Calu3 (cell line): Measurements from ENCODE around the gene CALML5. TPM values are rescaled to one million over a fixed set of nuclear protein-coding genes. Genes with fewer than 3 reads are reported as not detected.

Experiments
- BruUV-seq: library from RNA; stranded (reverse); fragments of 400-500 nt; replicated peaks from 2 replicates; lab custom pipeline; 2021; lab: Mats Ljungman, UMichigan
- CTCF ChIA-PET: fragments of 300-600 bp; sonication (Branson Sonifier 250); formaldehyde crosslinking; loops from one replicate; lab custom pipeline; 2022; ENCODE audit warnings: antibody characterized with exemption; lab: Charles Lee
- DNase-seq: peaks from one replicate; pipeline ENCODE4 v3.0.0; 2022
- H3K27ac Mint-ChIP-seq: one replicate; pipeline ENCODE4 v1.8.0; 2022; ENCODE audit warnings: mixed read lengths; ENCODE audit not compliant: unreplicated experiment
- H3K27me3 Mint-ChIP-seq: one replicate; pipeline ENCODE4 v1.8.0; 2022; ENCODE audit warnings: mixed read lengths; ENCODE audit not compliant: unreplicated experiment
- H3K36me3 Mint-ChIP-seq: one replicate; pipeline ENCODE4 v1.8.0; 2022; ENCODE audit warnings: mild to moderate bottlenecking, moderate library complexity, mixed read lengths; ENCODE audit not compliant: insufficient read depth, unreplicated experiment
- H3K4me1 Mint-ChIP-seq: one replicate; pipeline ENCODE4 v1.8.0; 2022; ENCODE audit warnings: mild to moderate bottlenecking, low read depth, mixed read lengths; ENCODE audit not compliant: unreplicated experiment
- H3K4me3 Mint-ChIP-seq: one replicate; pipeline ENCODE4 v1.8.0; 2022; ENCODE audit warnings: mild to moderate bottlenecking, low read depth, moderate library complexity, mixed read lengths; ENCODE audit not compliant: unreplicated experiment
- H3K9me3 Mint-ChIP-seq: one replicate; pipeline ENCODE4 v1.8.0; 2022; ENCODE audit warnings: low read depth, mixed read lengths; ENCODE audit not compliant: unreplicated experiment
- intact Hi-C: fragments of 100-400 bp; cut with micrococcal nuclease; formaldehyde crosslinking; loops from one replicate; pipeline ENCODE4 v1.10.0; 2022; ENCODE audit not compliant: unreplicated experiment
- total RNA-seq: library from RNA; stranded (reverse); gene quantifications from 2 replicates; pipeline ENCODE4 v1.2.3, GENCODE V29; 2022
- TF ChIP-seq, protein P1 (sequence below): fragments of 200-600 bp; IDR thresholded peaks from one replicate; pipeline ENCODE4 v1.8.0; 2022; ENCODE audit warnings: antibody characterized with exemption; ENCODE audit not compliant: unreplicated experiment

CALML5 gene
- total RNA-seq, 1 experiment from 2014 or later = not detected

GRCh38 chr10:5458949-5459747 is 40.2 kb downstream of the CALML5 start:
- no peak overlapping the region for H3K27ac Mint-ChIP-seq
- CTCF ChIA-PET = interaction anchor here (1.1 kb wide), 1 partner anchor 160 kb away, joined by 4 read pairs; no protein-coding TSS in a partner anchor

GRCh38 chr10:5458425-5458824 is 40.9 kb downstream of the CALML5 start:
- Mint-ChIP-seq H3K4me3 (no peak overlapping the region), H3K9me3 (no peaks in the 10 kb centered on the region), H3K27me3 (no peaks in the 10 kb centered on the region), H3K4me1 (peaks cover 12% of the 10 kb centered on the region), H3K27ac (peak overlapping the region; percentile 62), H3K36me3 (peaks cover 93% of the 10 kb centered on the region)
- TF ChIP-seq, protein P1, sequence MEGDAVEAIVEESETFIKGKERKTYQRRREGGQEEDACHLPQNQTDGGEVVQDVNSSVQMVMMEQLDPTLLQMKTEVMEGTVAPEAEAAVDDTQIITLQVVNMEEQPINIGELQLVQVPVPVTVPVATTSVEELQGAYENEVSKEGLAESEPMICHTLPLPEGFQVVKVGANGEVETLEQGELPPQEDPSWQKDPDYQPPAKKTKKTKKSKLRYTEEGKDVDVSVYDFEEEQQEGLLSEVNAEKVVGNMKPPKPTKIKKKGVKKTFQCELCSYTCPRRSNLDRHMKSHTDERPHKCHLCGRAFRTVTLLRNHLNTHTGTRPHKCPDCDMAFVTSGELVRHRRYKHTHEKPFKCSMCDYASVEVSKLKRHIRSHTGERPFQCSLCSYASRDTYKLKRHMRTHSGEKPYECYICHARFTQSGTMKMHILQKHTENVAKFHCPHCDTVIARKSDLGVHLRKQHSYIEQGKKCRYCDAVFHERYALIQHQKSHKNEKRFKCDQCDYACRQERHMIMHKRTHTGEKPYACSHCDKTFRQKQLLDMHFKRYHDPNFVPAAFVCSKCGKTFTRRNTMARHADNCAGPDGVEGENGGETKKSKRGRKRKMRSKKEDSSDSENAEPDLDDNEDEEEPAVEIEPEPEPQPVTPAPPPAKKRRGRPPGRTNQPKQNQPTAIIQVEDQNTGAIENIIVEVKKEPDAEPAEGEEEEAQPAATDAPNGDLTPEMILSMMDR = no peak
- BruUV-seq = no TSS peak
- CTCF ChIA-PET = no interaction called here
- DNase-seq = no peak
- intact Hi-C loops = no loop called here

More at GRCh38 chr10:5458949-5459747, 40.2 kb downstream of the CALML5 start:
- peaks cover 90% of the 10 kb centered on the region for H3K36me3 Mint-ChIP-seq
- no TSS peak for BruUV-seq
- intact Hi-C loops = no loop called here
- no peak overlapping the region for H3K4me3 Mint-ChIP-seq
- H3K27me3 Mint-ChIP-seq = no peaks in the 10 kb centered on the region
- DNase-seq = no peak
- peaks cover 12% of the 10 kb centered on the region for H3K4me1 Mint-ChIP-seq
- TF ChIP-seq, protein P1 = no peak
- no peaks in the 10 kb centered on the region for H3K9me3 Mint-ChIP-seq

DNA sequence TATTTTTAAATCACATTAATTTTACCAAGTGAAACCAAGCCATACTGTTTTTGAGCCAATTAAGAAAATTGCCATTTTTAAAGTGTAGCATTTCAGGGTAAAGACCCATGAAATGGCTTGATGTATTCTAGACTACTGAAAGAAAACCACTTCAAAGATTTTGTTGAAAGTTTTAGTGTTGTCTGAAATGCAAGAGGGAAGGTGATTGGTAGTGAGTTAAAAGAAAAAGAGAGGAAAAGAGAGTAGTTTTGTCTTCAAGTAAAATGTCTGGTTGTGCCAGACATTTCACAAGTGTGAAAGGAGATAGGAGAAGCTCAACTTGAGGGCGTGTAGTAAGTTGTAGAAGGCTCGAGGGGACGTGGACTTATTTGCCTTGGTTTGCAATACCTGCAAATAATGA is 41.6 kb downstream of the CALML5 start:
- CTCF ChIA-PET = no interaction called here
- BruUV-seq = no TSS peak
- peak overlapping the region; percentile 62 for H3K27ac Mint-ChIP-seq

GRCh38 chr10:5456563-5456962 is 42.8 kb downstream of the CALML5 start:
- CTCF ChIA-PET = no interaction called here
- TF ChIP-seq, protein P1 = no peak
- Mint-ChIP-seq H3K4me3 (no peak overlapping the region), H3K27ac (no peak overlapping the region), H3K36me3 (peaks cover 94% of the 10 kb centered on the region), H3K27me3 (no peaks in the 10 kb centered on the region), H3K9me3 (no peaks in the 10 kb centered on the region), H3K4me1 (peaks cover 20% of the 10 kb centered on the region)
- no TSS peak for BruUV-seq
- intact Hi-C loops = no loop called here
- DNase-seq = no peak

More for the DNA sequence above, 41.6 kb downstream of the CALML5 start:
- peaks cover 12% of the 10 kb centered on the region for H3K4me1 Mint-ChIP-seq
- TF ChIP-seq, protein P1 = no peak
- no peaks in the 10 kb centered on the region for H3K27me3 Mint-ChIP-seq
- intact Hi-C loops = no loop called here
- H3K4me3 Mint-ChIP-seq = peak overlapping the region; percentile 7
- peaks cover 93% of the 10 kb centered on the region for H3K36me3 Mint-ChIP-seq
- DNase-seq = no peak
- no peaks in the 10 kb centered on the region for H3K9me3 Mint-ChIP-seq
